NCI-H1694 (cell line): Measurements from ENCODE around the gene LINS1.

Experiments used
- DNase-seq: peaks from one replicate; lab custom pipeline; 2025; lab: John Stamatoyannopoulos, UW

The LINS1 gene

DNA sequence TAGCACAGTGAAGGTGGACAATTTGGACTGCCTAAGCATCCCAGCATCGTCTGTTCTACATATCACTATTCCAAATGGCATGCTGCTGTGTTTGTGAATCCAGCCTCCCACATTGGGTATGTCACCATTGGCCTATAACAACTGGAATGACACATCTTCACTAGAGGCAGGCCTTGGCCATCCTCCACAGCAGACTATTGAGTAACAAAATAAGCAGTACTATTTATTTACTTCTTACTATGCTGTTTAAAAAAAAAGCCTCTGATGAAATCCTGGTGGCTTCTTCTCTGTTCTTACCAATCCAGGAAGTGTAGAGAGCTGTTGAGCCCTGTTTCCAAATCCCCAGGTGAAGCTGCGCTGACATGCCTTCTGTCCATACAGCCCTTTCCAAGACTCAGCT, 42.7 kb downstream of the LINS1 start:
- no peak for DNase-seq

GRCh38 chr15:100558771-100559254, 43.2 kb downstream of the LINS1 start:
- no peak for DNase-seq

- DNase-seq, result no peak
These were observed 48.5 kb downstream of the LINS1 start for GRCh38 chr15:100553468-100553867.

DNA sequence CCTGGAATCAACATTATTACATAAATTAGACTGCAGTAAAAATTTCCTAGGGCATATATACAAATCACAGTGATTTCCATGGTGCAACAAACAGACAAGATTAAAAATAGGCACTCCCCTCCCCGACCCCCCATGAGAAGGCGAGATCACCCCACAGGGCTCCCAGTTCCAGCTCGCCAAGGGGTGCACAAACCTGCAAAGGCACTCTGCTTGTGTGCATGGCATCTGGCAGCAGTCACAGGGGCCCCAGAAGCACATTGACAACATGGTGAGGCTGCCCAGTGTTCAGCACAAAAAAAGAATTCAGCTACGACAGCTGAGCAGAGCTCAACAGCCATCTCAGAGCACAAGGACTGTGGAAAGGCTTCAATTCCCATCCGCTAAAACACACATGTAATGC, 54.0 kb downstream of the LINS1 start:
- no peak for DNase-seq

DNA sequence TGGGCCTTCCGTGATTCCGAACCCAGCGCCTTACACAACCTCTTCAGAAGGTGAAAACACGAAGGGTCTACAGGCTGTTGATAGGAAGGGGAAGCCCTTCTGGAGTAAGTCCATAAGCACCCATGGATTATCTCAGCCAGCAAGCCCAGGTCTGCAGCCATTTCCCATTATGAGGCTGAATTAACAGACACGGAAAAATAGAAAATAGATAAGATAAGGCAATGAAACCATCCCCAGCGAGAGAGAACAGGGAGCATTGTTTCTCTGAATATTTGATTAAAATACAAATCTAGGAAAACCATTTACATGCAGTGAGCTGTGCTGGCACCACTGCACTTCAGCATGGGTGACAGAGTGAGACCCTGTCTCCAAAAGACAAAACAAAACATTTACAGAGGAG, 57.0 kb downstream of the LINS1 start:
- no peak for DNase-seq

DNA sequence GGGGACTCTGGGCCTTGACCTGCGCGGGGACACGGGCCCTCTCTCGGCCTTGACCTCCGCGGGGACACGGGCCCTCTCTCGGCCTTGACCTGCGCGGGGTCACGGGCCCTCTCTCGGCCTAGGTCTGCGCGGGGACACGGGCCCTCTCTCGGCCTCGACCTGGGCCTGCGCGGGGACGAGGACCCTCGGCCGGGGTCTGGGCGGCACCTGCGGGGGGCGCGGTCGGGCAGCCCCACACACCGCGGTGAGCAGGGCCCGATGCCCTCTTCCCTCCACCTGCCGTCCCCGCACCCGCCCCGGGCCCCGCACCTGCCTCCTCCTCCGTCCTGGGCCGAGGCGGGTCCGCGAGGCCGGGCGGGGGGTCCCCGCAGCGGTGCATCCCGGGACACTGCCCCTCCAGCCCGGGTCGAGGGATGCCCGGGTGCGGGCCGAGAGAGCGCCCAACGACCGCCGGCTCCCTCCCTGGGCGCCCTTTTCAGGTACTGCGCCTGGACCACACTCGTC, 57.6 kb downstream of the LINS1 start:
- DNase-seq, result no peak

- no peak for DNase-seq
These were observed 59.7 kb downstream of the LINS1 start for GRCh38 chr15:100542290-100542689.

GRCh38 chr15:100537331-100537730, 64.7 kb downstream of the LINS1 start:
- no peak for DNase-seq

GRCh38 chr15:100536733-100537132, 65.3 kb downstream of the LINS1 start:
- DNase-seq, result no peak

DNA sequence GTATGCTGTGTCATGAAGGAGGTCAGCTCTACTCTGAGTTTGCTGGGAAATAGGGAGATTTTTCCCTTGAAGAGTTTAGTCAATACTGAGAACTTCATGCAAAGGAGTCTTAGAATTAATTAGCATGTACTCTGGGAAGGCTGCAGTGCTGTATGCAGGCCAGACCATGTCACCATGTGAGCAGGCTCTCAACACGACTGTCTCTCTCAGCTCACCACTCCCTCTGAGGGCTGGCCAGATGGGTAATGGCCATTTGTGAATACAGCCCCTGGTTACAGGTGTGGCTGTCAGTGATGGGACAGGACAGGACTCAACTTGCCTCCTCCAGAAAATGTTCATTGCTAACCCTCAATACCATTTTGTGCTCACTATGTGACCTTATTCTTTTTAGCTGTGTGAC, 68.1 kb downstream of the LINS1 start:
- no peak for DNase-seq

GRCh38 chr15:100531823-100532327, 70.1 kb downstream of the LINS1 start:
- DNase-seq, result no peak

GRCh38 chr15:100531204-100531603, 70.8 kb downstream of the LINS1 start:
- no peak for DNase-seq

GRCh38 chr15:100529556-100529955, 72.4 kb downstream of the LINS1 start:
- DNase-seq, result no peak

GRCh38 chr15:100528833-100529428, 73.1 kb downstream of the LINS1 start, which contains the start of gene CERS3:
TSS of gene CERS3 (minus strand) at chr15:100528950. CDS start at chr15:100501849, 27,101 bp downstream.
- DNase-seq, result no peak

DNA sequence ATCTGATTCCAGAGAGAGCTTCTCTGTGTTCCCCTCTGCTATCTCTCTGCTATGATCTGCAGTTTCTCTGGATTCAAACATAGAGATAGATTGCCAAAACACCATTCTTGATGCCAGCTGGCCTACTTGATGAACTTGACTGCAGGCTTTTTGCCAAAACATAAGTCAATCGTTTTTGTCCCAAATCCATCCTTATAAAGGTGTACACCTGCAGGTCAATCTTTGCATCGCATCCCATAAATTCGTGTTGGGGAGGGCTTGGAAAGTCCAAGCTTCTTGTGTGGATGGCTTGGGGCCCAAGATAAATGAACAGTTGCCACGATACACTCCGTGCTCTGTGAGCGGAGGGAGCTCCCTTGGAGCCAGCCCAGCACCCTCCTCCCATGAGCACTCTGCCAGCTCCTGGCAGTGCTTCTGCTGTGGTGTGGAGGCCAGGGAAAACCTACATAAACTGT, 75.9 kb downstream of the LINS1 start:
- no peak for DNase-seq

GRCh38 chr15:100525436-100525835, 76.5 kb downstream of the LINS1 start:
- DNase-seq, result no peak

DNA sequence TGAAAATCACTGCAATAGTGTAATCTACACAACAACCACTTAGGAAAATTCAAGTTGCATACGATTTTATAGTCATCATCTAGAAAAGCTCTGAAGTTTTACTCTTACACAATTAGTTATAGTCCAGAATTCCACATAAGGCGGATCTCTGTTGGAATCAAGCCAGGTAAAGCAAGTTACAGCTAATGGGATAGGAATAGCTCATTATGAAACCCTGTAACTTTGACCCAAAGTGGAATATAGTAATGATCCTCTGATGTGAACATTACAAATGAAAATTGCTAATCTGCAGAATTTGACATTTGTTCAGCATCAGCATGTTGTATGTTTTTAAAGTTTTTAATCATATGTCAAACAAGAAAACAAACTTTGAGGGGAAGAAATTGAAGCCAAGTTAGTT, 77.7 kb downstream of the LINS1 start:
- DNase-seq, result no peak

GRCh38 chr15:100521907-100522306, 80.1 kb downstream of the LINS1 start:
- DNase-seq, result no peak

- DNase-seq, result no peak
These were observed 81.7 kb downstream of the LINS1 start for GRCh38 chr15:100520132-100520921.

GRCh38 chr15:100517846-100518245, 84.1 kb downstream of the LINS1 start:
- DNase-seq, result no peak
